ENCODE measurements around the gene GPR17. TPM values are rescaled to one million over a fixed set of nuclear protein-coding genes. Genes with fewer than 3 reads are reported as not detected.

The GPR17 gene
- total RNA-seq, 1 donor from 2014 or later, result 0.18 TPM

DNA sequence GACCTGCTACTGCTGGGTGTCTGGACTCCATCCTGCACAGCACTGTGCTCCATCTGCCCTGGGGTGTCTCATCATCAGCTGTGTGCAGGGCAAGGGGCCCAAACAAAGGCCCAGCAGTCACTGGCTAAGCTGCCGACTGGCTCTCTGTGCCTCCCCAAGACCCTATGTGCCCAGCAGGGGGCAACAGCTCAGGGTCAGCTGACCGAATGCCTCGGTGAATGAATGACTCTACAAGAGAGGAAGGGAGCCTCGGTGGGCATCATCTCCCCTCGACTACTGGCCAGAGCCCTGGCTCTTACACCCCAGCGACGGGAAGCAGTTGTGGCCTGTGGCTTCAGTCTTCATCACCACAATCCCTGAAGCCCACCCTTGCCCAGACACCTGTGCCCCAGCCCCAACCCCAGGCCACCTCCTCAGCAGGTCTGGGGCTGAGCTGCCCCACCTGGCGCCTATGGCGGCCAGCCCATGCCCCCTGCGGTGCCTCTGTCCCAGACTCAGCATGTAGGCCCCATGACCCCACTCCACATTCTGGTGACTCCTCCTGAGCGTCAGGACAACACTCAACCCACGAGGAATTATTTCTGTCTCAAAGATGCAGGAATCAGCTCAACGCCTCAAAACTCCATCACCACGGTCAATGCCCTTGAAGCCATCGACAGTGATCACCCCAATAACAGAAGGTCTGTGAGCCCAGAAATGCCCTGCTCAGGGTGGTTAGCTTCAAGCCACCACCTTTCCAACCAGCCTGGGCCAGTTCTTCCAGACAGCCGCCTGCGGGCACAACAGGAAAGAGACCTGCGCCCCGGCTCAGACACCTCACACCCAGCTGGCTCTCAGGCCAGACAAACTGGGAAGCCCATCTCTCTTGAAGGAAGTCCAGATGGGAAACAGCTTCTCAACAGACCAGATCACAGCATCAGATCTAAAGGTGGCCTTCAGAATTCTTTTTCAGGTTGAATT, 1.6 kb upstream of the GPR17 start:
- no peaks in the 10 kb centered on the region for H3K9me3 ChIP-seq
- no peak overlapping the region for H3K4me3 ChIP-seq
- intact Hi-C loops (cut with DNase I), result no loop called here
- no peak overlapping the region for H3K27ac ChIP-seq
- DNase-seq (no peak), ATAC-seq (no peak)
- H3K36me3 ChIP-seq, result peaks cover 15% of the 10 kb centered on the region
- no peaks in the 10 kb centered on the region for H3K27me3 ChIP-seq (ENCODE audit: low read depth)
- TF ChIP-seq, protein P1, sequence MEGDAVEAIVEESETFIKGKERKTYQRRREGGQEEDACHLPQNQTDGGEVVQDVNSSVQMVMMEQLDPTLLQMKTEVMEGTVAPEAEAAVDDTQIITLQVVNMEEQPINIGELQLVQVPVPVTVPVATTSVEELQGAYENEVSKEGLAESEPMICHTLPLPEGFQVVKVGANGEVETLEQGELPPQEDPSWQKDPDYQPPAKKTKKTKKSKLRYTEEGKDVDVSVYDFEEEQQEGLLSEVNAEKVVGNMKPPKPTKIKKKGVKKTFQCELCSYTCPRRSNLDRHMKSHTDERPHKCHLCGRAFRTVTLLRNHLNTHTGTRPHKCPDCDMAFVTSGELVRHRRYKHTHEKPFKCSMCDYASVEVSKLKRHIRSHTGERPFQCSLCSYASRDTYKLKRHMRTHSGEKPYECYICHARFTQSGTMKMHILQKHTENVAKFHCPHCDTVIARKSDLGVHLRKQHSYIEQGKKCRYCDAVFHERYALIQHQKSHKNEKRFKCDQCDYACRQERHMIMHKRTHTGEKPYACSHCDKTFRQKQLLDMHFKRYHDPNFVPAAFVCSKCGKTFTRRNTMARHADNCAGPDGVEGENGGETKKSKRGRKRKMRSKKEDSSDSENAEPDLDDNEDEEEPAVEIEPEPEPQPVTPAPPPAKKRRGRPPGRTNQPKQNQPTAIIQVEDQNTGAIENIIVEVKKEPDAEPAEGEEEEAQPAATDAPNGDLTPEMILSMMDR (IDR thresholded peaks at IDR 0.05), result no peak
- H3K4me1 ChIP-seq, result peaks cover 51% of the 10 kb centered on the region

DNA sequence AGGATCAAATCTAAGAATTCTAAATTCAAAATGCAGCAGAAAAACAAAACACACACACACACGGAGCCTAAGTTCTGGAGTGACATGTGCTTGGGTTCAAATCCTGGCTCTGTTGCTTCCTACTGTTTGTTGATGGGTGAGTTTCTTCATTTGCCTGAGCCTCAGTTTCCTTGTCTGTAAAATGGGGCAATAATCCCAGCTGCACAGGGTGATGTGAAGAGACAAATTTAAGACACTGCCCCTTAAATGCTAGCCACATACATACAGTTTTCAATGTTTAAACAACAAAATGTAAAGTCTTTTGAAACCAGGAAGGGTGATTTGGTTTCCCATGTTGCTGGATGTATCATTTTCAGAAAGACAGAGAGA, 943 bp upstream of the GPR17 start:
- no peaks in the 10 kb centered on the region for H3K9me3 ChIP-seq
- H3K4me3 ChIP-seq, result no peak overlapping the region
- H3K27ac ChIP-seq, result no peak overlapping the region
- peaks cover 58% of the 10 kb centered on the region for H3K4me1 ChIP-seq
- H3K27me3 ChIP-seq (ENCODE audit: low read depth), result no peaks in the 10 kb centered on the region
- DNase-seq (no peak), ATAC-seq (no peak)
- TF ChIP-seq, protein P1 (IDR thresholded peaks at IDR 0.05), result no peak
- peaks cover 12% of the 10 kb centered on the region for H3K36me3 ChIP-seq
- intact Hi-C loops (cut with DNase I), result no loop called here

DNA sequence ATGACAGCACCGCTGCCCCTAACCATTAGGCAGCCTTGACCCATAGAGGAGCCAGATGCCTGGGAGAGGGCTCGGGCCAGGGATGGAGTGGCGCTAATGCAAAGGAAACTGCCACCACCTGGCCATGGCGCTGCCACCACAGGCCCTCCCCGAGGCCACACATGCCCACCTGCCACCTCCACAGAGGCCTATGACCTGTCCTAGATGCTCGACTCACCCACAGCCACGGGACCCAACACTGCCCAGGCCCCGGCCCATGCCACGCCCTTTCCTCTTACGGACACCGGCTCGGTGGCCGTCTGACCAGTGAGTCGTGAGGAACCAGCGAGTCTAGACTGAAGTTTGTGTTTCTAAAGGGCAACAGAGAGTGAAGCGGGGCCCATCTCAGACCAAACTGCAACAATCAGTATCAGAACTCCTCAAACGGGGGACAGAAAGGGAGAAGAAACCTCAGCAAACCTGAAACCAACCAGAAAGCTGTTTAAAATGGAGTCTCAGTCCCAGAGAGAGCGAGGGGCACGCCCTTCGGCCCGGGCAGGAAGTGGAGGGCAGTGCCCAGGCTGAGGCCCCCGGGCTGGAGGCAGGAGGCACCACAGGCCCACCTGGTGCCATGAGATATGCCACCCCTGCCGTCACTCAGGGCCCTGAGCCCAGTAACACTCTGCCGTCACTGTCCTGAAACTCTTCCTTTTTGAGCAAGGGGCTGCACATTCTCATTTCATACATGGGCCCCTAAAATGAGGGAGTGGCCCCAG, 711 bp downstream of the GPR17 start:
- ATAC-seq (no peak), DNase-seq (peak; percentile 45)
- no peaks in the 10 kb centered on the region for H3K9me3 ChIP-seq
- TF ChIP-seq, protein P1 (IDR thresholded peaks at IDR 0.05), result no peak
- no peak overlapping the region for H3K4me3 ChIP-seq
- H3K27me3 ChIP-seq (ENCODE audit: low read depth), result no peaks in the 10 kb centered on the region
- peaks cover 4% of the 10 kb centered on the region for H3K36me3 ChIP-seq
- H3K4me1 ChIP-seq, result peaks cover 51% of the 10 kb centered on the region
- intact Hi-C loops (cut with DNase I), result no loop called here
- peak overlapping the region; percentile 58 for H3K27ac ChIP-seq

DNA sequence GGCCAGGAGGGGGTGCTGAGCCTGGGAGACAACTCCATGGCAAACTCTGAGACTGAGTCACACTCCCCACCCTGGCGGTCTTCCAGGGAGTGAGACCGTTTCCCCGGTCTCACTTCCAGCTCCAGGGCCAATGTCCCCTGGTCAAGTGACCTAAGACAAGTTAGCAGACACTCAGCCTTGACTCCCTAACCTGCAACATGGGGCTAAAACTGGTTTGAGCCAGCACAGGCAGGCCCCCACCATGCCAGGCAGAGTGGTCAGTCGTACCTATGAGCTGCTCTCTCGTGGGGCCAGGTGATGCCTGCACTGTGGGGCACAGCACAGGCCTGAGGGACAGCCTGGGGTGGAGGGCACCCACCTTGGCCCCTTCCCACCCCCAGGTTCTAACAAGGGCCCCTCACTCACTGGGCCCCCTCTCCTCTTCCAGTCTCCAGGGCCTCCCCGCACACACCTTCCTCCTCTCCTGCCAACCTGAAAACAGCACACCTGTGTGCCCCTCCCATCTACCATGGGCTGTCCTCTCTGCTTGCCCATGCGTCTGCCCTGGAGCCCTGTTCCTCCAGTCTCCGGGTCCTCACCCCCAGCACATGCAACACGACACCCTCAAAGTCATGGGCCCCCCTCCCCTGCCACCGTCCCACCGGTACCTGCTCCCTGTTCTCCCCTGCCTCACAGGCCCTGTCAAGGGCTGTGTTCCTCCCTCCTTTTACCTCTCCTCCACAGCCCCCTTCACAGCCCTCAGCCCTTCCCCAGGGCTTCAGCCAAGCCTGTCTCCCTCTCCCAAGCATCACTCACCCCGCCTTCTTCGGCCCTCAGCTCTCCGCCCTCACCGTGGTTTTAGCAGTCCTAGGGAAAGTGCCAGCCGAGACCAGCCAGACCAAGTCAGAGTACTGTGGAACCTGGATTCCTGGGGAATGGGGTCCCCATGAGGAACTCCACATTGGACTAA, 1.6 kb downstream of the GPR17 start:
- intact Hi-C loops (cut with DNase I), result no loop called here
- peak; percentile 41 for DNase-seq
- no peaks in the 10 kb centered on the region for H3K27me3 ChIP-seq (ENCODE audit: low read depth)
- H3K9me3 ChIP-seq, result no peaks in the 10 kb centered on the region
- peak overlapping the region; percentile 58 for H3K27ac ChIP-seq
- TF ChIP-seq, protein P1 (IDR thresholded peaks at IDR 0.05), result no peak
- peaks cover 5% of the 10 kb centered on the region for H3K36me3 ChIP-seq
- H3K4me3 ChIP-seq, result no peak overlapping the region
- ATAC-seq, result no peak
- peaks cover 53% of the 10 kb centered on the region for H3K4me1 ChIP-seq

DNA sequence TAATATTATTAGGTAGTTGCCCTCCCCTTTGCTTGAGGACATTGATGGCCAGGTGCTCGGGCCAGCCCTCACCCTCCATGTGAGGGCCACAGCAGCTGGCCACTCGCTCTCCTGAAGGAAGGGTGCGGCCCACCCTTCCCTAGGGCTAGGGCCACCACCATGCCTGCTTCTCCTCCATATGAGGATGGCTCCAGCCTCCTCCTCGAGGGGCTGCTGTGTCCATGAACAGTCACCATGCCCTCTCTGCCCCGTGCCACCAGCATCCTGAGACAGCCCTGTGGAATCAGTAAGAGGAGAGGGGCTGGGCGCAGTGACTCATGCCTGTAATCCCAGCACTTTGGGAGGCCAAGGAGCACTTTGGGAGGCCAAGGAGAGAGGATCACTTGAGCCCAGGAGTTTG, 2.4 kb downstream of the GPR17 start:
- ATAC-seq (no peak), DNase-seq (peak; percentile 16)
- intact Hi-C loops (cut with DNase I), result no loop called here
- Histone ChIP-seq H3K27ac (no peak overlapping the region), H3K4me1 (peaks cover 59% of the 10 kb centered on the region), H3K36me3 (peaks cover 13% of the 10 kb centered on the region), H3K9me3 (no peaks in the 10 kb centered on the region), H3K27me3 (ENCODE audit: low read depth) (no peaks in the 10 kb centered on the region), H3K4me3 (no peak overlapping the region)
- TF ChIP-seq, protein P1 (IDR thresholded peaks at IDR 0.05), result no peak

Measured in lower lobe of right lung (tissue), 2 donors.